Loucy (cell line): ENCODE results near the gene CDH4.

ENCODE experiments used
- H2AFZ ChIP-seq: fragments of 200-600 bp; sonication (generic); 2 replicates; pipeline ENCODE4 v1.6.0; 2016; ENCODE audit warnings: antibody characterized with exemption, mild to moderate bottlenecking, low read length, moderate library complexity
- H3F3A ChIP-seq: fragments of 200-600 bp; 2 replicates; pipeline ENCODE4 v1.6.0; 2016; ENCODE audit warnings: antibody characterized with exemption, low read depth, mild to moderate bottlenecking
- H3K27me3 ChIP-seq: fragments of 200-600 bp; sonication (generic); 2 replicates; pipeline ENCODE4 v1.6.1; 2014; ENCODE audit warnings: low read length, mild to moderate bottlenecking; ENCODE audit not compliant: insufficient read depth, poor library complexity, severe bottlenecking
- H3K36me3 ChIP-seq: fragments of 200-600 bp; sonication (generic); 2 replicates; pipeline ENCODE4 v1.6.1; 2016; ENCODE audit warnings: low read length; ENCODE audit not compliant: insufficient read depth
- H3K4me1 ChIP-seq: fragments of 200-600 bp; sonication (generic); 2 replicates; pipeline ENCODE4 v1.5.1; 2014; ENCODE audit warnings: low read length, mild to moderate bottlenecking; ENCODE audit not compliant: insufficient read depth, poor library complexity, severe bottlenecking
- H3K4me2 ChIP-seq: fragments of 200-600 bp; sonication (generic); 2 replicates; pipeline ENCODE4 v1.6.0; 2014; ENCODE audit warnings: antibody characterized with exemption, low read length, low read depth, mild to moderate bottlenecking; ENCODE audit not compliant: poor library complexity, severe bottlenecking
- H3K4me3 ChIP-seq: fragments of 200-600 bp; sonication (generic); 2 replicates; pipeline ENCODE4 v1.5.1; 2014; ENCODE audit warnings: low read length, mild to moderate bottlenecking, mixed read lengths; ENCODE audit not compliant: poor library complexity, severe bottlenecking
- H3K79me2 ChIP-seq: fragments of 200-600 bp; sonication (generic); 2 replicates; pipeline ENCODE4 v1.6.1; 2014; ENCODE audit warnings: low read length; ENCODE audit not compliant: insufficient read depth
- H3K9ac ChIP-seq: fragments of 200-600 bp; sonication (generic); 2 replicates; pipeline ENCODE4 v1.6.0; 2014; ENCODE audit warnings: mild to moderate bottlenecking, low read depth, low read length, moderate library complexity; ENCODE audit not compliant: poor library complexity, severe bottlenecking
- H3K9me2 ChIP-seq: fragments of 200-600 bp; sonication (generic); replicated peaks from 2 replicates; pipeline ENCODE4 v1.6.1; 2016; ENCODE audit warnings: low read depth, low read length, mixed read lengths
- H3K9me3 ChIP-seq: fragments of 200-600 bp; sonication (generic); 2 replicates; pipeline ENCODE4 v1.6.1; 2014; ENCODE audit warnings: mild to moderate bottlenecking, antibody characterized with exemption, low read length, low read depth; ENCODE audit not compliant: insufficient read depth
- H4K20me1 ChIP-seq: fragments of 200-600 bp; sonication (generic); 2 replicates; pipeline ENCODE4 v1.6.0; 2014; ENCODE audit warnings: antibody characterized with exemption, low read length, mild to moderate bottlenecking; ENCODE audit not compliant: insufficient read depth, poor library complexity, severe bottlenecking
- EZH2phosphoT487 ChIP-seq: fragments of 200-600 bp; IDR thresholded peaks from 2 replicates; pipeline ENCODE4 v1.6.1; 2018; ENCODE audit warnings: antibody characterized with exemption, mild to moderate bottlenecking, moderate library complexity, borderline replicate concordance
- TF ChIP-seq, protein P1 (sequence below): fragments of 200-600 bp; sonication (generic); conservative IDR thresholded peaks from 2 replicates; pipeline ENCODE4 v1.5.1; 2014; ENCODE audit warnings: mild to moderate bottlenecking, antibody characterized with exemption, low read length

Gene CDH4

DNA sequence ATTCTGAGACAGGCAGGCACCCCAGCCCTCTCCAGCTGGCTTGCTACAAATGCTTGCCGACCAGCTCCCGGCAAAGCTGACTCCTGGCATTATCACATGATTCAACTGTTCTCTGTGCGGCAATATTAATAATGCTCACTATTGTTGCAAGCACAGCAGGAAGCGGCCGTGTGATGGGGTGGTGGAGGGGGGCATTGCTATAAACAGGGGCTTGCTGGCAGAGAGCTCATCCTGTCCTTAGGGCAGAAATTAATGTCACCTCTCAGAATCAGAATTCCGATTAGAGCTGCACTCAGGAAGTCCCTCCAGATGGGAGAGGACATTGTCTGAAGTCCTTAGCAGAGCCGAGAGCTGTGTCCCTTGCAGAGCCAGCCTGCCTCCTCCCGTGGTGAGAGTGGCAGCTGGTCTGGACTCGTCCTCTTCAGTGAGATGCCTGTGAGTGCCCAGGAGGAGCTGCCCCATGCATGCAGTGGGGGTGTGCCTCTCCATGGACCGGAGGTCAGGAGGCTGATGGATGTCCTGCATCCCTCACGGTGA is 162.5 kb downstream of the CDH4 start:
- TF ChIP-seq, protein P1, sequence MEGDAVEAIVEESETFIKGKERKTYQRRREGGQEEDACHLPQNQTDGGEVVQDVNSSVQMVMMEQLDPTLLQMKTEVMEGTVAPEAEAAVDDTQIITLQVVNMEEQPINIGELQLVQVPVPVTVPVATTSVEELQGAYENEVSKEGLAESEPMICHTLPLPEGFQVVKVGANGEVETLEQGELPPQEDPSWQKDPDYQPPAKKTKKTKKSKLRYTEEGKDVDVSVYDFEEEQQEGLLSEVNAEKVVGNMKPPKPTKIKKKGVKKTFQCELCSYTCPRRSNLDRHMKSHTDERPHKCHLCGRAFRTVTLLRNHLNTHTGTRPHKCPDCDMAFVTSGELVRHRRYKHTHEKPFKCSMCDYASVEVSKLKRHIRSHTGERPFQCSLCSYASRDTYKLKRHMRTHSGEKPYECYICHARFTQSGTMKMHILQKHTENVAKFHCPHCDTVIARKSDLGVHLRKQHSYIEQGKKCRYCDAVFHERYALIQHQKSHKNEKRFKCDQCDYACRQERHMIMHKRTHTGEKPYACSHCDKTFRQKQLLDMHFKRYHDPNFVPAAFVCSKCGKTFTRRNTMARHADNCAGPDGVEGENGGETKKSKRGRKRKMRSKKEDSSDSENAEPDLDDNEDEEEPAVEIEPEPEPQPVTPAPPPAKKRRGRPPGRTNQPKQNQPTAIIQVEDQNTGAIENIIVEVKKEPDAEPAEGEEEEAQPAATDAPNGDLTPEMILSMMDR, result no peak
- no peak for TF ChIP-seq EZH2phosphoT487
- Histone ChIP-seq H2AFZ (no peak overlapping the region), H3K9me3 (peaks cover 2% of the 10 kb centered on the region; the same call in 1 of the 2 replicates), H3K36me3 (no peaks in the 10 kb centered on the region), H3K9ac (no peak overlapping the region), H3K4me2 (no peak overlapping the region), H3K9me2 (no peaks in the 10 kb centered on the region), H3F3A (no peaks in the 10 kb centered on the region), H3K79me2 (no peaks in the 10 kb centered on the region), H4K20me1 (no peaks in the 10 kb centered on the region), H3K27me3 (no peaks in the 10 kb centered on the region), H3K4me3 (no peak overlapping the region), H3K4me1 (no peaks in the 10 kb centered on the region)

DNA sequence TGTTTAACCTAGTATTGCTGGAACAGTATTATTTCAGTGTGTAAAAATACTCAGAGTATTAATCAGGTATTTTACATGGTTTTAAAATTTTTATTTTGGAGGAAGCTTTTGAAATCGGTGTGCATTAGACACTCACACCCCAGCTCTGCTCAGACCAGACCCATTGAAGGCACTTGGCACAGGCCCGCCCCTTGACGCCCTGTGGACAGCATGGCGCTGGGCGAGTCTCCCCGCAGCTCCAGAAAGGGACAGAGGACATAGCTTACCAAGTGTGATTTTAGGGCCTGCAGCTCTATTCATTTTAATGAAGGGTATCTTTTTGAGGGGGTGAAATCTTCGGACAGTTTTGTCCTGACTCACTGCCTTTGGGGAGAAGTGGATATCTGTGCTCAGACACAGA is 164.5 kb downstream of the CDH4 start:
- H3K9me2 ChIP-seq, result no peaks in the 10 kb centered on the region
- H3K4me3 ChIP-seq, result no peak overlapping the region
- no peaks in the 10 kb centered on the region for H3K79me2 ChIP-seq
- H4K20me1 ChIP-seq, result no peaks in the 10 kb centered on the region
- TF ChIP-seq, protein P1, result no peak
- no peak for TF ChIP-seq EZH2phosphoT487
- peaks cover 2% of the 10 kb centered on the region; the same call in 1 of the 2 replicates for H3K9me3 ChIP-seq
- H3K9ac ChIP-seq, result no peak overlapping the region
- H3F3A ChIP-seq, result no peaks in the 10 kb centered on the region
- H3K27me3 ChIP-seq, result no peaks in the 10 kb centered on the region
- H3K4me1 ChIP-seq, result no peaks in the 10 kb centered on the region
- H2AFZ ChIP-seq, result no peak overlapping the region
- no peaks in the 10 kb centered on the region for H3K36me3 ChIP-seq
- no peak overlapping the region for H3K4me2 ChIP-seq

DNA sequence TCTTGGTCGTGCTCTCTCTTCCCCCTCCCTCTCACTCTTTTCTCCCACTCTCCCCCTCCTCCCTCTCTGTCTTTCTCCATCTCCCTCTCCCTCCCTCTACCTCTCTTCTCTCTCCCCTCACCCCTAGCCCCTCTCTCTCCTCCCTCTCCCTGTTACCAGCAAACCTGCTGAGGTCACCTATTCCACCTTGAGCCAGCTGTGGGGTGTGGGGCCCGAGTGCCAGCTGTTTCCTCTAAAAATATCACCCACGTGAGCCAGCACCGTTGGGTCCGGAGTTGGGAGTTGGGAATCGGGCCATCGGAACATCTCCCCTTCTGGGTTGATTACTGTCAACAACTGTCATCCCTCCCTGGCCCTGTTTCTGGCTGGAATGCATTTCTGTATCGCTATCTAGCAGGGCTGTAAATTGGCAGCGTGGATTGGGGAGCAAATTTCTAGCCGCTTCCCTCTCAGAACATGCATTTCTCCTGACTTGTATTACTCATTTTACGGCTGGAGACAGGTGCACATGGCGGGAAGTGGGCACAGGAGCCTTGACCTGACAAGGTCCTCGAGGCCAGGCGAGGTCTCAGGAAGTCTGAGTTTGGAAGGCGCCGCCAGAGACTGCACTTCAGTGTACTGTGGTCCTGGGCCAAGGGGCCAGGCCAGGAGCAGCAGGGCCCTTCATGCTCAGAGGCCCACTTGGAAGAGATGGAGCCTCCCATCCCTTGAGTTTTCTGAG is 165.3 kb downstream of the CDH4 start:
- Histone ChIP-seq H3K79me2 (no peaks in the 10 kb centered on the region), H3K36me3 (no peaks in the 10 kb centered on the region), H4K20me1 (no peaks in the 10 kb centered on the region), H3K9ac (no peak overlapping the region), H3K4me1 (no peaks in the 10 kb centered on the region), H3K4me3 (no peak overlapping the region), H3K4me2 (no peak overlapping the region), H3K9me3 (peaks cover 2% of the 10 kb centered on the region; the same call in 1 of the 2 replicates), H2AFZ (no peak overlapping the region), H3K9me2 (no peaks in the 10 kb centered on the region), H3K27me3 (no peaks in the 10 kb centered on the region), H3F3A (no peaks in the 10 kb centered on the region)
- no peak for TF ChIP-seq EZH2phosphoT487
- TF ChIP-seq, protein P1, result no peak
